SK-N-SH (cell line): ENCODE measurements around the gene MTF1. TPM values are rescaled to one million over a fixed set of nuclear protein-coding genes. Genes with fewer than 3 reads are reported as not detected.
A peak's percentile ranks its signal among the peaks of the same experiment; 100 is the strongest.

Source experiments
- CTCF ChIA-PET: fragments of 300-600, 350-600 bp; formaldehyde crosslinking; extraction: SDS; loops from one replicate; lab custom pipeline; 2021; lab: Yijun Ruan, JAX
- POLR2A ChIA-PET: fragments of 350-600 bp; sonication (Branson Sonifier 250); formaldehyde crosslinking; extraction: SDS; loops from one replicate; lab custom pipeline; 2020; ENCODE audit warnings: antibody characterized with exemption, inconsistent platforms; lab: Yijun Ruan, JAX
- DNase-seq: peaks from one replicate; pipeline ENCODE4 v3.0.0; 2012
- H2AFZ ChIP-seq: fragments of 200-600 bp; sonication (generic); 2 replicates; pipeline ENCODE4 v1.8.1; 2016; ENCODE audit warnings: antibody characterized with exemption, mild to moderate bottlenecking, low read depth
- H3F3A ChIP-seq: fragments of 200-600 bp; sonication (generic); replicated peaks from 2 replicates; pipeline ENCODE3; 2016; ENCODE audit warnings: antibody characterized with exemption, mild to moderate bottlenecking; ENCODE audit not compliant: insufficient read depth
- H3K27ac ChIP-seq, 2 experiments: fragments of 200-500 bp in 1 of 2; fragments of 200-600 bp in 1 of 2; sonication (Bioruptor generic) in 1 of 2; sonication (generic), shearing (Covaris generic) in 1 of 2; 2 replicates each; pipeline versions ENCODE4 v1.5.1 to v1.6.1; 2014 to 2016; ENCODE audit warnings: low read depth in 2 of 2, inconsistent platforms in 1 of 2, low read length in 1 of 2, mild to moderate bottlenecking in 1 of 2, mixed read lengths in 1 of 2
- H3K27me3 ChIP-seq: fragments of 200-600 bp; sonication (generic), shearing (Covaris generic); 2 replicates; pipeline ENCODE4 v1.6.1; 2016; ENCODE audit warnings: mixed run types; ENCODE audit not compliant: insufficient read depth
- H3K36me3 ChIP-seq, 2 experiments: fragments of 200-500 bp in 1 of 2; fragments of 200-600 bp in 1 of 2; sonication (Bioruptor generic) in 1 of 2; sonication (generic) in 1 of 2; replicated peaks in 1 of 2; 2 replicates each; pipeline versions ENCODE3 to v1.5.1; 2014 to 2016; ENCODE audit warnings: low read length in 1 of 2, mild to moderate bottlenecking in 1 of 2; ENCODE audit not compliant: insufficient read depth in 2 of 2, control insufficient read depth in 1 of 2
- H3K4me1 ChIP-seq, 2 experiments: fragments of 200-500 bp in 1 of 2; fragments of 200-600 bp in 1 of 2; sonication (Bioruptor generic) in 1 of 2; sonication (generic), shearing (Covaris generic) in 1 of 2; 2 replicates each; pipeline versions ENCODE4 v1.5.1 to v1.6.1; 2014 to 2016; ENCODE audit warnings: low read depth in 1 of 2, low read length in 1 of 2, mixed run types in 1 of 2; ENCODE audit not compliant: insufficient read depth in 2 of 2, control insufficient read depth in 1 of 2
- H3K4me2 ChIP-seq: fragments of 200-600 bp; sonication (generic), shearing (Covaris generic); 2 replicates; pipeline ENCODE4 v1.6.1; 2017; ENCODE audit warnings: mixed run types
- H3K4me3 ChIP-seq, 2 experiments: fragments of 200-500 bp in 1 of 2; fragments of 200-600 bp in 1 of 2; sonication (Bioruptor generic) in 1 of 2; sonication (generic), shearing (Covaris generic) in 1 of 2; 2 replicates each; pipeline versions ENCODE4 v1.5.1 to v1.8.1; 2014 to 2016; ENCODE audit warnings: low read depth in 2 of 2, inconsistent platforms in 1 of 2, low read length in 1 of 2, mild to moderate bottlenecking in 1 of 2, mixed read lengths in 1 of 2, moderate library complexity in 1 of 2
- H3K79me2 ChIP-seq: fragments of 200-600 bp; sonication (generic); 2 replicates; pipeline ENCODE4 v1.8.1; 2017; ENCODE audit warnings: mild to moderate bottlenecking; ENCODE audit not compliant: insufficient read depth
- H3K9ac ChIP-seq: fragments of 200-600 bp; sonication (generic); 2 replicates; pipeline ENCODE4 v1.6.1; 2017; ENCODE audit warnings: mixed run types
- H3K9me2 ChIP-seq: fragments of 200-600 bp; sonication (generic); 2 replicates; pipeline ENCODE4 v1.6.1; 2017; ENCODE audit warnings: mixed run types
- H3K9me3 ChIP-seq: fragments of 200-600 bp; sonication (generic); 2 replicates; pipeline ENCODE4 v1.6.1; 2017; ENCODE audit warnings: mixed run types, mild to moderate bottlenecking, moderate library complexity
- H4K20me1 ChIP-seq: fragments of 200-600 bp; sonication (generic); 2 replicates; pipeline ENCODE4 v1.6.1; 2017; ENCODE audit warnings: mild to moderate bottlenecking, mixed run types; ENCODE audit not compliant: insufficient read depth
- ELF1 ChIP-seq: IDR thresholded peaks from 2 replicates; pipeline ENCODE4 v1.4.0; 2012
- FOSL2 ChIP-seq: IDR thresholded peaks from 2 replicates; pipeline ENCODE4 v1.4.0; 2012; ENCODE audit warnings: low read depth, mild to moderate bottlenecking, moderate library complexity, borderline replicate concordance
- IRF3 ChIP-seq: fragments of 150-350 bp; IDR thresholded peaks from 2 replicates; pipeline ENCODE4 v1.6.1; 2016; ENCODE audit warnings: mild to moderate bottlenecking, low read depth, low read length
- MAX ChIP-seq: IDR thresholded peaks from 2 replicates; pipeline ENCODE4 v1.4.0; 2012; ENCODE audit warnings: low read depth
- MXI1 ChIP-seq: IDR thresholded peaks from 2 replicates; pipeline ENCODE4 v1.6.1; 2012; ENCODE audit warnings: mild to moderate bottlenecking, low read depth, low read length, improper control_type of control experiment
- NRF1 ChIP-seq: IDR thresholded peaks from 2 replicates; pipeline ENCODE4 v1.6.1; 2012; ENCODE audit warnings: low read depth, mild to moderate bottlenecking, low read length
- PBX3 ChIP-seq: IDR thresholded peaks from 2 replicates; pipeline ENCODE4; 2012
- POLR2AphosphoS5 ChIP-seq: IDR thresholded peaks from 2 replicates; pipeline ENCODE4 v1.6.1; 2012; ENCODE audit warnings: low read depth, low read length
- REST ChIP-seq: IDR thresholded peaks from 2 replicates; pipeline ENCODE4 v1.6.1; 2012; ENCODE audit warnings: mild to moderate bottlenecking, low read depth, low read length, moderate library complexity
- RXRA ChIP-seq: IDR thresholded peaks from 2 replicates; pipeline ENCODE4 v1.4.0; 2012; ENCODE audit warnings: low read depth, mild to moderate bottlenecking, borderline replicate concordance
- SIN3A ChIP-seq: IDR thresholded peaks from 2 replicates; pipeline ENCODE4 v1.6.1; 2012; ENCODE audit warnings: low read depth, mild to moderate bottlenecking, low read length, moderate library complexity, borderline replicate concordance
- YY1 ChIP-seq: IDR thresholded peaks from 2 replicates; pipeline ENCODE4 v1.4.0; 2012; ENCODE audit warnings: low read depth, mild to moderate bottlenecking
- WGBS: methylation state at CpG from one replicate; pipeline ENCODE4 v1.1.6; 2017; ENCODE audit warnings: low lambda C conversion rate; 5-methylcytosine and 5-hydroxymethylcytosine counted together
- polyA plus RNA-seq, 3 experiments: library from polyadenylated mRNA; depleted of rRNA; stranded (reverse); fragments of >200 nt; gene quantifications; 2 replicates each; pipeline ENCODE4 v1.2.3, GENCODE V29; 2012

MTF1 gene
- polyA plus RNA-seq, 1 of the 3 experiments (the other 2 are of a cell fraction): 5.0 TPM

GRCh38 chr1:37793773-37794371 lies 65.5 kb downstream of the MTF1 start, which contains the start of gene MANEAL:
MANEAL (plus strand) TSS chr1:37793847; CDS start chr1:37794183, 336 bp downstream.
- Histone ChIP-seq H3K27ac (peak within 1 kb of the TSS in 1 of 2 experiments; percentile 74; a peak in 2 of 4 replicates), H3K79me2 (no peaks in the 10 kb centered on the region), H3K36me3 (no peaks in the 10 kb centered on the region), H3K4me1 (peaks cover 0 to 14% of the 10 kb centered on the region in 2 experiments; a peak in 1 of 4 replicates), H3K27me3 (peaks cover 18% of the 10 kb centered on the region; the same call in 1 of the 2 replicates), H3K4me3 (peak within 1 kb of the TSS; percentile 53 to 63; a peak in 3 of 4 replicates), H3K4me2 (peak within 1 kb of the TSS; percentile 63), H3K9me2 (no peaks in the 10 kb centered on the region), H2AFZ (no peak within 1 kb of the TSS), H3F3A (no peaks in the 10 kb centered on the region), H3K9me3 (no peaks in the 10 kb centered on the region), H3K9ac (no peak within 1 kb of the TSS), H4K20me1 (no peaks in the 10 kb centered on the region)
- ChIA-PET CTCF (interaction anchor here (1.6 to 2.0 kb wide), 4 partner anchors 13 to 29 kb away, joined by 5 to 9 read pairs (median 6); partner anchors contain the start of genes C1orf122, EPHA10 and YRDC), POLR2A (interaction anchor here (1.0 to 2.3 kb wide), 5 partner anchors 10 to 65 kb away, joined by 3 to 27 read pairs (median 5); partner anchors contain the start of genes C1orf122, MTF1 and YRDC)
- TF ChIP-seq MXI1 (peak; percentile 29; the same call in 1 of the 2 replicates), POLR2AphosphoS5 (no peak), SIN3A (no peak), PBX3 (no peak), NRF1 (0 out of 2 replicates have a peak, but pooled peaks have one; percentile 35), ELF1 (no peak), RXRA (no peak), REST (peak; percentile 66; the same call in 1 of the 2 replicates)
- 0% methylated on average over 5 of the region's 82 CpGs for WGBS
- peak; percentile 91 for DNase-seq

GRCh38 chr1:37792943-37793686 lies 66.3 kb downstream of the MTF1 start:
- TF ChIP-seq YY1 (no peak), RXRA (no peak), IRF3 (no peak), MAX (no peak), FOSL2 (no peak), POLR2AphosphoS5 (no peak)
- ChIA-PET POLR2A (no interaction called here), CTCF (interaction anchor here (1.6 to 1.8 kb wide), 2 partner anchors 19 to 27 kb away, joined by 5 to 6 read pairs; partner anchors contain the start of gene EPHA10)
- no peak overlapping the region for H2AFZ ChIP-seq
- H3K4me2 ChIP-seq: no peak overlapping the region
- H3K4me3 ChIP-seq: peak overlapping the region in 1 of 2 experiments; percentile 53; a peak in 1 of 4 replicates
- DNase-seq: no peak
- peaks cover 21% of the 10 kb centered on the region; the same call in 1 of the 2 replicates for H3K27me3 ChIP-seq
- H3K36me3 ChIP-seq: no peaks in the 10 kb centered on the region
- no peaks in the 10 kb centered on the region for H4K20me1 ChIP-seq
- H3K9me3 ChIP-seq: no peaks in the 10 kb centered on the region
- H3K4me1 ChIP-seq: peaks cover 0 to 14% of the 10 kb centered on the region in 2 experiments; a peak in 1 of 4 replicates
- H3K9me2 ChIP-seq: no peaks in the 10 kb centered on the region
- H3K79me2 ChIP-seq: no peaks in the 10 kb centered on the region
- no peaks in the 10 kb centered on the region for H3F3A ChIP-seq
- H3K9ac ChIP-seq: no peak overlapping the region
- 47% methylated on average over 11 of the region's 36 CpGs for WGBS
- H3K27ac ChIP-seq: peak overlapping the region in 1 of 2 experiments; percentile 54; a peak in 1 of 4 replicates
